Stimulated activated CD4-positive, alpha-beta T cell treated with anti-CD3 and anti-CD28 coated beads, Interleukin-1b, Interleukin-23, amount 100 ng/mL, for 1 hour (primary cell): ENCODE data around the gene TNS1.
A peak's percentile ranks its signal among the peaks of the same experiment; 100 is the strongest.

Experiments
- DNase-seq, 2 donors: peaks; one replicate each; pipeline ENCODE4 v3.0.0-alpha.2; 2020; ENCODE audit warnings: low read depth in 2 of 2

The TNS1 gene

DNA sequence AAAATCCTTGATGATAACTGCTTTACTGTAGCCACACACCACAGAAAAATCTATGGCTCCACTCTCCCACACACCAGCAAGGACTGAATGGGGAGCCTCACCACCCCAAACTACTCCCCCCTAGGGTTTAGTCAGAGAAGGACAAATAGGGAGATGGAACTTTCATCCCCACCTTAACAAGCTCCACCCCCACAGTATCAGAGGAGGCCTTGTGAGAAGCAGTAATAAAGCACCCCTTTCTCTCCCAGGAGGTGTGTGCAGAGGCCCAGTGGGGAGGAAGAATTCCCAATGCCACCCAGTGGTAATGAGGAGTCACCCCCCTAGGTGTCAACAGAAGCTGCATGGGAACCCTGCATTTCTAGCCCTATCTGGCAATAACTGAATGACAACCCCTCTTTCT, 224.9 kb downstream of the TNS1 start:
- DNase-seq: no peak

DNA sequence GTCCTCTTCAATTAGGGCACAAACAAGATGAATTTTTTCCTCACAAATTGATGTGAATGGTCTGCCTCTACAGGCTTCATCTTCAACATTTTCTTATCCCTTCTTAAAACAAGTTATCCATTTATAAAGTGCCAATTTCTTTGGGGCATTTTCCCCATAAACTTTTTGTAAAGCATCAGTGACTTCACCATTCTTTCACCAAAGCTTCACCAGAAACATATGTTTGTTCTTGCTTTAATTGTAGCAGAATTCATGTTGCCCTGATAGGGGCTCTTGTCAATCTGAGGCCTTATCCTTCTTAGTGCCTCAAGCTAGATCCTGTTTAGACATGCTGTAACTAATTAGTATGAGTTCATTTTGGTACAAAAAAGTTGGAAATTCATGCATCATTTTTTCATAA, 226.2 kb downstream of the TNS1 start:
- no peak for DNase-seq

DNA sequence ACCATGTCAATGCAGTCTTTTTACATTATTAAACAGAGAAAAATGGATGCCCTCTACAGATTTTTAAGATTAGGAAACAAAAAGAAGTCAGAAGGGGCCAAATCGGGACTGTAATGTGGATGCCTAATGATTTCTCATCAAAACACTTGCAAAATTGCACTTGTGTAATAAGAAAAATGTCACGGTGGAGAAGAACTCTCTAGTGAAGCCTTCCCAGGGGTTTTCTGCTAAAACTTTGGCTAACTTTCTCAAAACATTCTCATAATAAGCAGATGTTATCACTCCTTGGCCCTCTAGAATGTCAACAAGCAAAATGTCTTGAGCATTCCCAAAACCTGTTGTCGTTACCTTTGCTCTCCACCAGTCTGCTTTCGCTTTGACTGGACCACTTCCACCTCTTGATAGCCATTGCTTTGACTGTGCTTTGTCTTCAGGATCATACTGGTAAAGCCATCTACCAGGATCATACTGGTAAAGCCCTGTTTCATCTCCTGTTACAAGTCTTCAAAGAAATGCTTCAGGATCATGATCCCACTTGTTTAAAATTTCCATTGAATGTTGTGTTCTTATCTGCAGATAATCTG, 226.8 kb downstream of the TNS1 start:
- DNase-seq: no peak

DNA sequence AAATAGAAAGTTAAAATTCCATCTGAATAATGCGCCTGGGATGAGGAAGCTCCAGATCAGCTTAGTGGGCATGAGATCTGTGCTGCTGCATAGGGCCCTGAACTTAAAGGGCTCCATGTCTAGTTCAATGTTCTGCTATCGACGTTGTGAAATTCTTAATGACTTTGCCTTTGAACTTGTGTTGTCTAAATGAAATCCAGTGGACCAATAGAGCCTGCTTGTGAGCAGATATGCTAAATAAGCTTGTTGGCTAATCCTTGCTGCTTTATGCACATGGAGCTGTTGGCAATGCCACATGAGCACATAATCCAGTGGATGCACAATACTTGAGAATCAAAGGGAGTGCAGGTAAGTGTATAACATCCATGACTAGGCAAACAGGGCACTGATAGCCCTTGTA, 228.6 kb downstream of the TNS1 start:
- DNase-seq: no peak

DNA sequence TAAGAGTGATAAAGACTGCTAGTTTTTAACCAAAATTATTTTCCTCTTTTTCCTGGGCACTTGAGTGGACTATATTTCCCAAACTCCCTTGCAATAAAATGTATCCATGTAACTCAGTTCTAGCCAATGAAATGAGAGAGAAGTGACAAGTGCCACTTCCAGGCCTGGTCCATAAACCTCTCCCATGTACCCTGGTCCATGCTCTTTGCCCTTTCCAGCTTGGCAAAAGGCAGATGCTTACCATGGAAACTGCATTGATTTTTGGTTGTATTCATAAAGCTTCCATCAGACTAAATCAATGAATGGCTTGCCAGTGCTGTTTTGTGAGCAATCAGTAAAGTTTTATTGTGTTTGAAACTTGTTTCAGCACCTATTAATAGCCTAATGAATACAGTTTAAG, 229.3 kb downstream of the TNS1 start:
- DNase-seq: no peak

DNA sequence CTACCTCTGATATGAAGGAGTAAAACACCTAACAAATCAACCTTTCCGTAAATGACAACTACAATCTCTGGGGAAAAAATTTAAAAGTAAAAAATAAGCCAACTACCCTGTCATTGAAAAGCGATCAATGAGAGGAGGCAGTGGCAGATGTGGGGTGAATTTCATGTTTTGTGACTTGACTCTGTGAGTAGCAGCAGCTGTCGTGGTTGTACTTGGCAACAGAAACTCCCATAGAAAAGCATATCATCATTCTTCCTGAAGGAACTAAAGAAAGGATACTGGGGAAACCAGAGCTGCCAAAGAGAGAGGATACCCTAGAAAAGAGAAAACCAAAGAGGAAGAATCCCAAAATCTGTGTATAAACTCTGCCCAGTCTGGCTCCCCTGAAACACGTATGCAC, 236.4 kb downstream of the TNS1 start:
- DNase-seq: no peak

DNA sequence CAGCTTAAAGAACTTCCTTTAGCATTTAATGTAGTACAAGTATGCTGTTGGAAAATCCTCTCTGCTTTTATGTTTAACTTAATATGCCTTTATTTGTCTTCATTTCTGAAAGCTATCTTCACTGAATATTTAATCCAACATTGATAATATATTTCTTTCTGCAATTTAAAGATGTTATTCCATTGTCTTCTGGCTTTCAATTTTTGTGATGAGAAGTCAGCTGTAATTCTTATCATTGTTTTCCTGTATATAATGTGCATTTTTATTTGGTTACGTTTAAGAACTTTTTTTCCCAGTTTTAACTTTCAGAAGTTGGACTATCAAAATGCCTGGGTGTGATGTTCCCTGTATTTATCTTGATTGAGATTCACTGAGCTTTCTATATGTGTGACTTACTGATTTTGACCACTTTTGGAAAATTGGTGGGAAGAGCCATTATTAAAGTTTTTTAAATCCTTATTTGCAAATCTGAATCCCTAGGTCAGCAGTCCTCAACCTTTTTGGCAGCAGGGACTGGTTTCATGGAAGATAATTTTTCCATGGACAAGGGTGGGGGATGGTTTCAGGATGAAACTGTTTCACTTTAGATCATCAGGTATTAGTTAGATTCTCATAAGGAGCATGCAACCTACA, 241.0 kb downstream of the TNS1 start:
- no peak for DNase-seq

DNA sequence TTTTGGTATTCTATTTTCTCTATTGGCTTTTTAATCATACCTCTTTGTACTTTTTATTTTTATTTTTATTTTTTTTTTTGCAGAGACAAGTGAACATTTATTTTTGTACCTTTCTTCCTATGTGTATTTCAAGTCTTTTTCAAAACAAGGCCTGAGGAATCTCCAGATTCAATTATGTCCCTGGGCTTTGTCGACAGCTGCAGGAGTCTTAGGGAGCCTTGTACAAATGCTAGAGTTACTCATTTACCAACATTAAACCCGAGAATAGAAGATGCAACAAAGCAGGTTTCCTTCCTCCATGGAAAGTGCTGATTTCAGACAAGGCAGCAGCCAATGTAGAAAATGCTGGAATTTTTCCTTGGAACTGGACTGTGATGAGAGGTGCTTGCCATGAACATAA, 242.8 kb downstream of the TNS1 start:
- no peak for DNase-seq

DNA sequence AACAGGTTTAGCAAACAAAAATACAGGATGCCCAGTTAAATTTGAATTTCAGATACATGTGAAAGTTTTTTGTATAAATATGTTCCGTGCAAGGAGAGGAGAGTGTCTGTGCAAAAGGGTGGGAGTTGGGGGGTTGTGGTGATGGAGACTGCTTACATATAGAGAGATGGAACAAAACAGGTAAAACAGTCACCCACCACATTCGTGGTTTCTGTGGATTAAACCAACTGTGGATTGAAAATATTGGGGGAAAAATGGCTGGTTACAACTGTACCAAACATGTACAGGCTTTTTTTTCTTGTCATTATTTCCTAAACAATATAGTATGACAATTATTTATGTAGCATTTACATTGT, 245.7 kb downstream of the TNS1 start:
- no peak for DNase-seq

DNA sequence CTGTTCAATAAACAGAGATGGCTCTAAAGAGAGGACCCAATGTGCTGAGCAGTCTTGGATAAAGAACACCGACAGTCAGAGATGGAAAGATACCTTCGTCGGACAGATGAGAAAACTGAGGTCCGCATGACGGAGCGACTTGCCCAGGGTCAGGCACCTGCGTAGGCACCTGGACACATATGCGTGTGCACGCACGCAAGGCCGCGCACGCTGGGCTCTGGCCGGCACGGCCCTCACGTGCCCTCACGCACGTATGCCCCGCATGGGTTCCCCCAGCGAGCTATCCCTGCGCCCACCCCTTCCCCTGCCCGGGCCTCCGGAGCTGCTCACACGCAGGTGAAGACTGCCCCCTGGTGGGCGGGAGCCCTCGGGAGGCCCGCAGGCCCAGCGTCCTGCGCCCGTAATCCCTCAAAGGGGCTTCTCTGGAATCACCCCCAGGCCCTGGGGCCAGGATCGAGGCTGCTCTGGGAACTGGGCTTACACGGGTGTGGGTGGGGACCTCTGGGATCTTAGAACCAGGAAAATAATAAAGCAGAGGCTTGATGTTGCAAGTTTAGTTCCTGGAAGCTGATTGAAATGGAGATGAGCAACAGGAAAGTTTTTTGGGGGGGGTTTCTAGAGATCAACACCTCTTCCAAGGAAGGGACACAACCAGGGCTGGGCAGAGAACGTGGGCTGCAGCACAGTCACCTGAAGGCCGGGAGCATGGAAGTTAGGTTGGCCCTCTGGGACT, 246.3 kb downstream of the TNS1 start:
- peak; percentile 28 to 57 for DNase-seq

DNA sequence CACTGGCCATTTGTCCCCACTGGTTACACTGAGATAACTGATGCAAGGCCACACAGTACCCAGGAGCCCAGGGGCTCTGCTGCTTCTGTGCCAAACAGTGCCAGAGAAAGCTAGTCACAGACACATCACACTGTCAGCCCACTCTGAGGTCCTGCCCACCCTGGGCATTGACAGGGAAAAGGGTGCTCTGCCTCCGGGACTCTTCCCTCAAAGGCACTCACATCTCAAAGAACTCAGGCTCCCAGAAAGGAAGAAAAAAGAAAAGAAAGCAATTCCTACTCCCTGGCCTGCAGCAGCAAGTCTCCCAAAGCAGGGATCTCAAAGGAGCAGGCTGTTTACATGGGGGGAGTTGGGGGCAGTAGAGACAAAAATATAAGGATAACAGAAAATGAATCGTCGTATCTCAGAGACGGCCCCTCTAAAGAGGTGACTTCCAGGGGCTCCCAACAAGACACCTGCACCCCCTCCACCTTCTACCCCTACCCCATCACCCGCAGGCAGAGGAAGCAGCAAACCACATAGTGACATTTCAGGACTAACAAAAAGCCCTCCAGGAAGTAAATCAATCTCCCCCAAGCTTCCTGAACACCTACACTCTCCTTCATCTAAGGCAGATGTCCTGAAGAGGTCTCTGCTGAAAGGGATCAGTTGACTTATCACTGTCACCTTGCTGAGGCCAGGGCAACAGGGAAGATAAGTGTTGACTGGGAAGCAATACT, 247.6 kb downstream of the TNS1 start:
- DNase-seq: no peak

DNA sequence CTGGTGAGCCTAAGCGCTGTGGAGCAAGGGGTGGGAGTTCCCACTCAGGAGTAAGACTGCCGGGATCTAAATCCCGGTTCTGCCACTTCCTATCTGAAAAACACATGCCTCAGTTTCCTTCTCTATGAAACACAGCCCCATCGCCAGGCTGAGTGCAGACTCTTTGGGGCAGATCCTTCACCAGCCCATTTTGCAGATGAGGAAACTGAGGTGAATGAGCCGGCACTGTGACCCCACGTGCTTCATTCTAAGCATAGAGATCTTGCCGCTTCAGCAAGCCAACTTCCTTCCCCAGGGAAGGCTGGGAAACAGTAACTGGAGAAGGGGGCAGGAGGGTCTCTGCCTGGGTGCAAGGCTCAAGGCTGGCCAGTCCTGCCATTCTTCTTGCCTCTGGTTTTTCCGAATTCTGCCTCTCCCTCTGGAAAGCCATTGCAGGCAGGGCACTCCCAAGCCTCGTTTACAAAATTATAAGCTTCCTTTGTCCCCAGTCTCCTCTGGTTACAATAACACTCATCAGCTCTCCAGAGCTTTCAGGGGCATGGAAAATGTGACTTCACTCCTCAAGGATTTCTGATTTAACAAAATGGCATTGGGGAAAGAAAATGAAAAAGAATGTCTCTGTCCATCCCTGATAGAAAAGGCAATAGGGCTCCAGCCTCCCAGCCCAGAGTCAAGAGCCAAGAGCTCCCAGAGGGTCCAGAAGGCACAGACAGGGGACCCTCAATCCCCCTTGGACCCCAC, 249.2 kb downstream of the TNS1 start:
- no peak for DNase-seq

DNA sequence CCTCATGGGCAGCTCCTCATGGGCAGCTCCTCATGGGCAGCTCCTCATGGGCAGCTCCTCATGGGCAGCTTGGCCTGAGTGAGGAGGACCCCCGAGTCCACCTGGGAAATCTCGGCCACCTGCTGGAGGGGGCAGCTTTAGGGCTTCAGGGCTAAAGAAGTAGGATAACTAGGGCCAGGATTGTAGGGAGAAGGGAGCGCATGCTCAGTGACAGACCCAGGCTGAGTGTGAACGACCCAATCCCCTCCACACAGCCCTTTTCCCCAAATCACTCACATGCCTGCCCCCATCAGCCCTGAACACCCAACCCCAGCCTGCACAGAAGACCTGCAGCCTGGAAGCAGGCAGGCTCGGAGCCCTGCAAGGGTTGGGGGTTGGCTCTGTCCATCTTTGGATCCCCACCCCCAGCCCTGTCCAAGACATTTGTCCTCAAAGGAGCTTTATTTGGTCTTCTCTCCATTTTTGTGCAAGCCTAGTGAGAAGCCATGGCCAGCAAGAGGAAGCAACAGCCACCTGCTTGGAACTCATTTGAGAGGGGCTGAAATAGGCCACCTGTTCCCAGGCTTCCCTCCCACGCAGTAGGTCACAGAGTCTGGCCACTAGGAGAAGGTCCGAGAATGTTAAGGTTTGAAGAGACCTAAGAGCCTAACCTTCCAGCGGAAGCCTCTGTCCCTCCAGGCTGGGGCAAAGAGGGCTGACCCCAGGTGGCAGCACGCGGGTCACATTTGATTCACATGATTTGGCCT, 249.9 kb downstream of the TNS1 start:
- DNase-seq: no peak

DNA sequence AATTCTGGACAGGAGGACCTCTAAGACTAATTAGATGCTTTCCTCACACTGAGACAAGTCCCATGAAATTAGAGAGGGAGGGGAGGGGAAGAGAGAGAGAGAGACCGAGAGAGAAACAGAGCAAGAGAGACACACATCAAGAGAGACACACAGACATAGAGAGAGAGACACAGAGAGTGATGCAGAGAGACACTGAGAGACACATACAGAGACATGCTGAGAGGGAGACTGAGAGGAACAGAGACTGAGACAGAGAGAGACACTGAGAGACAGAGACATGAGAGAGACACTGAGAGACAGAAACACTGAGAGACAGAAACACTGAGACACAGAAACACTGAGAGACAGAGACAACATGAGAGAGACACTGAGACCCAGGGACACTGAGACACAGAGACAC, 250.8 kb downstream of the TNS1 start:
- no peak for DNase-seq

DNA sequence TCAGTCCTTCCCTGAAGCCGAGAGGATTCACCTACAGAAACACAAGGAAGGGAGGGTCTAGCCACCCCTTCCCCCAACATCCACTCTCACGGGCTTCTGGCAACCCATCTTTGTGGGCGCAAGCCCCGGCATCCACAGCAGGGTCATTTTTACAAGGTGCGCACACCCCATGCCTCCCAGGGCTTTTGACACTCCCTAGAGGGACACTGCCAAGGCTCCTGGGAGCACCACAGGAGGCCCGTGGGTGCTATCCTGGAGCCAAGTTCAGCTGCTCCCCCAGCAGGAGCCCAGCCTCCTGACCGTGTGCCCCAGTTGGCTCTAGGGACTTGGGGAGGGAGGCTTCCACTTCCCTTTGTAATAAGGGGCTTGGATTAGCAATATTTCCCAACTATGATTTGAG, 251.6 kb downstream of the TNS1 start:
- no peak for DNase-seq
